Epidermal melanocyte (primary cell): ENCODE data around the gene RFFL.
A peak's percentile ranks its signal among the peaks of the same experiment; 100 is the strongest.
"Not testable (repeated sequence)": the region's sequence is repeated elsewhere in the genome, so short reads cannot be mapped to it uniquely, and the experiment has no call there.

Source experiments
- DNase-seq: peaks from one replicate; pipeline ENCODE4 v3.0.0; 2011; ENCODE audit warnings: low spot score; ENCODE audit not compliant: insufficient read length

The RFFL gene

DNA sequence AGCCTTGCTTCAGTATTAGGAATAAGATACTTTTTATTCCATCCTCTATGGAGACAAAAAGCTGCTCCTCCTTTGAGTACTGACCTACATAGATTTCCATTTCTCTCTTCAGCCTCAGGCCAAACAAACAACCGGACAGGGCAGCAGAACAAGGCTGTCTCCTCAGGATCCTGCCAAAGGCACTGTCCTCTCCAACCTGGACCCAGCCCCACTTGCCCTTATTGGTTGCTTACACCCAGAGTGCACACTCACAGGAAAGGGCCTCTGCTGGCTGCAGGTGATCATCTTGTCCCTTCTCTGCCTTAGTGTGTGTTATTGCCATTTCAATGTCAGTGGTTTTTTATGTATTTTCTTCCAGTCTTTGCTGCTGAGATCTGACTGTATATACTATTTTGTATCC, 56.5 kb downstream of the RFFL start:
- no peak for DNase-seq

DNA sequence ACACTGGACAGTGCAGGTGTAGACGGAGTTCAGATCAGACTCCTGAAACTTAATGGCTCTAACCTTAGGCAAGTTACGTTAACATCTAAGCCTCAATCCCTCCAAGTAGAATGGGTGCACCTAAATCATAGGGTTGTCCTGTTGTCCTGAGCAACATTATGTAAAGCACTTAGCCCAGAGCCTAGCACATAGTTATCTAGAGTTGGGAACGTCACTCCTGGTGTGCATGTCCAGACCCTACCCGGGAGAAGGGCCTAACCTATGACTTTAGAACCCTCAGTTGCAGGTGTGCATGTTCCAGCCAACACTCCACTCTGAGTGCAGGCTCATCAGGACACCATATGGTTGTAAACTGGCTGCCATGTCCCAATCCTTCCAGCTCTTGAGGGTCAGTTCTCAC, 57.2 kb downstream of the RFFL start:
- no peak for DNase-seq

DNA sequence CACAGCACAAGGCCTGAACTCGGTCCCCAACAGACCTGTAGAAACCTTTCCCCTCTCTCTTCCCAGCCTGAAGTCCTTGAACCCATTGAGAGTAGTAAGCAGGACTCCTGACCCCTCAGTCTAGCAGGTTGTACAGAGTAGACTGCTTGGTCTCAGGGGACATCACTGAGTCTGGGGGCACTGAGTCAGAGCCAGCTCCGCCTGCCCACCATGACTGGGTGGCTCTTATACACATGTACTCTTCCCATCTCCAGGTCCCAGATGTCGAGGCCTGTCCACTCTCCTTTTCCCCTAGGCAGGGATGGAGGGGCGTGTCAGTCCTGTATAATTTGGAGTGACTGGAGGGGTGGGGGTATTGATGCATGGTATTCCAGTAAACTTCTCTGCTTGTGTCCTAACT, 59.7 kb downstream of the RFFL start:
- no peak for DNase-seq

DNA sequence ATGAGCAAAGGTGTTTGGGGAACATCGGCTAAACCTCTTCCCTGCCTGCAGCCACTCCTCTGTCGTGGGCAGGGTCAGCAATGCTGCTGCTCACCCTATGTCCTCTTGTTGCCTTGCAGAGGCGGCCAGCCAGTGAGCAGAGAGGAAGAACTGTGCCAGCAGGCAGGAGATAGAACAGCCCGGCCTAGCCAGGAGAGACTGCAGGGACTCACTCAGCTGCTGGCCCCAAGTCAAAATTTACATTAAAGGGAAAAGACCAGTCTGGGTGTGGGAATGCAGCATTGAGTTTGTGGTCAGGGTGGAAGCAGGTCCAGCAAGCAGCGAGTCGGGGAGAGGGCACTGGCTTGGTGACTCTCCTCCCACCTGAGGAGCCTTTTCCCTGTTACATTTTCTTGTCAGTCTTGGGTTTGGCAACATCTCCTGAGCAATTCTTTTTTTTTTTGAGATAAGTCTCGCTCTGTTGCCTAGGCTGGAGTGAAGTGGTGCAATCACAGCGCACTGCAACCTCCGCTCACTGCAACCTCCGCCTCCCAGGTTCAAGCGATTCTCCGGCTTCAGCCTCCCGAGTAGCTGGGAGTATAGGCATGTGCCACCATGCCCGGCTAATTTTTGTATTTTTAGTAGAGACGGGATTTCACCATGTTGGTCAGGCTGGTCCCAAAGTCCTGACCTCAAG, 60.5 kb downstream of the RFFL start:
- no peak for DNase-seq

DNA sequence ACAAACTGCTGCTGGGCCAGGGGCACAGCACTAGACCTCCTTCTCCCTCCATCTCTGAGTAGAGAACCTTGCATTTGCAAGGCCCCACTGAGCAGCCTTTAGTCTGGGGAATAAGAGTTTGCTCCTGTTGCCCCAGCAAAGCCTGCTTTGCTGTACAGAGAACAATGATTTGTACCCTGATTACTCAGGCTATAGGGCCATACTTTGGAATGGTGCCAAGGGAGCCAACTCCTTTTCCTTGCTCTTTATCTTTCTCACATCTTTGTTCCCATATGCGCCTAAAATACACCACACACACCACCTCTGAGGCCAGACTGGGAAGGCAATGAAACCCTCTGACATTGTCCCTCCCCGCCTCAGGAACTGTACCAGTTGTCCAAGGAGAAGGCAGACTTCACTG, 62.0 kb downstream of the RFFL start:
- no peak for DNase-seq

DNA sequence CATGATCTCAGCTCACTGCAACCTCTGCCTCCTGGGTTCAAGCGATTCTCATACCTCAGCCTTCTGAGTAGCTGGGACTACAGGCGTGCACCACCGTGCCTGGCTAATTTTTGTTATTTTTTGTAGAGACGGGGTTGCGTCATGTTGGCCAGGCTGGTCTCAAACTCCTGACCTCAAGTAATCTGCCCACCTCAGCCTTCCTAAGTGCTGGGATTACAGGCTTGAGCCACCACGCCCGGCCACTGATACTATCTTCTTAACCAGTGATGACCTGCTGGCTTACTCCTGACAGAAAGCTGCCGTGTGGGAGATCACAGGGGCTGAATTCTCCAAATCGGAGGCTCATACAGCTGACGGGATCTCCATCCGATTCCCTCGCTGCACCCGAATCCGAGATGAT, 62.5 kb downstream of the RFFL start:
- DNase-seq = not testable (repeated sequence)

DNA sequence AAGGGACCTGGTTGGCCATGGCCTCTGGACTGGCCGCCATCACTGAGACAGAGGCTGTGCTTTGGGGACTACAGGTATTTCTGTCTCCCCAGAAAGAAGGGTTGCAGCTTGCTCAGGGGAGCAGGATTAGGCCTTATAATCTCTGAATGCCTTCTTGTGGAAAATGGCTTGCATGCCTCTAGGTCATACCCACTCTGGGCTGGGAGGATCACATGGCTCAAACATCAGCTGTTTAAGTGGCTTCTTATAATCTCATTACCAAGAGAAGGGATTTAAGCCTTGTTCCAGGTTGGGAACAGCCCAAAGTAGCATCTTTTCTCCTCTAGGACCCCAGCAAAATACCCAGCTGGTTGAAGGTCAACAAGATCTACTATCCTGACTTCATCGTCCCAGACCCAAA, 64.1 kb downstream of the RFFL start:
- DNase-seq = no peak

DNA sequence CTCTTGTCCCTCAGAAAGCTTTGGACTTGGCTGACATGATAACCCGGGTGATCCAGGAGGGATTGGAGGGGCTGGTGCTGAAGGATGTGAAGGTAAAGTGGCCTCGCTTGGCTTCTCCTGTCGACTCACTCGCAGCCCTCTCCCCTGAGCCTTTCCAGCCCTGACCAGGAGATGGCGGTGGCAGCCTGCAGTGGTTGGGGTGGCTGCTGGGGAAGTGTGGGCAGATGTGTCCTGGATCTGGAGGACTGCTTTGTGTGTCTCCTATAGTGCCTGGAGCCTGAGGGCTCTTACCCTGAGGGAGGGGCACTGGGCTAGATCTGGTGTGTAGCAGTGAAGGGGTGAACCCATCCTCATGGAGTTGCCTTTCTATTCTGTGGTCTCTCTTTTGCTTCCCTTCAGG, 65.3 kb downstream of the RFFL start:
- peak; percentile 90 for DNase-seq

DNA sequence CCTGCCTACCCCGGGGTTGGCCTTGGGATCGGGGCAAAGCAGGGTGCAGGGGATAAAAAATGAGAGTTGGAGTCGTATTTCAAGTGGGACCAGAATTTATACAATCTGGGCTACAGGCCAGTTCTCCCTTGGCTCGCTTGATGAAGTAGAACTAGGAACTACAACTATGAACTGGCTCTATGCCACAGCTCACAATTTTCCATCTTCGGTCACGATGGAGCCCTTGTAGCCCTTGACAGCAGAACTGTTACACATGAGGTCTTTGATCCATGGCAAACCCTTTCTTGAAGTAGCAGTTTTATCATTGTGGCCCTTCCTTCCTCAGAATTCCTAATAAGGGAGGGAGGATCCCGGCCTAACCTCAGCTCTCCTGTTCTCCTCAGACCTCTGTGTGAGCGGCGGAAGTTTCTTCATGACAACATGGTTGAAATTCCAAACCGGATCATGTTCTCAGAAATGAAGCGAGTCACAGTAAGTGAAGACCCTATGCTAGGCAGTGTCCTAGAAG, 66.1 kb downstream of the RFFL start:
- no peak for DNase-seq

DNA sequence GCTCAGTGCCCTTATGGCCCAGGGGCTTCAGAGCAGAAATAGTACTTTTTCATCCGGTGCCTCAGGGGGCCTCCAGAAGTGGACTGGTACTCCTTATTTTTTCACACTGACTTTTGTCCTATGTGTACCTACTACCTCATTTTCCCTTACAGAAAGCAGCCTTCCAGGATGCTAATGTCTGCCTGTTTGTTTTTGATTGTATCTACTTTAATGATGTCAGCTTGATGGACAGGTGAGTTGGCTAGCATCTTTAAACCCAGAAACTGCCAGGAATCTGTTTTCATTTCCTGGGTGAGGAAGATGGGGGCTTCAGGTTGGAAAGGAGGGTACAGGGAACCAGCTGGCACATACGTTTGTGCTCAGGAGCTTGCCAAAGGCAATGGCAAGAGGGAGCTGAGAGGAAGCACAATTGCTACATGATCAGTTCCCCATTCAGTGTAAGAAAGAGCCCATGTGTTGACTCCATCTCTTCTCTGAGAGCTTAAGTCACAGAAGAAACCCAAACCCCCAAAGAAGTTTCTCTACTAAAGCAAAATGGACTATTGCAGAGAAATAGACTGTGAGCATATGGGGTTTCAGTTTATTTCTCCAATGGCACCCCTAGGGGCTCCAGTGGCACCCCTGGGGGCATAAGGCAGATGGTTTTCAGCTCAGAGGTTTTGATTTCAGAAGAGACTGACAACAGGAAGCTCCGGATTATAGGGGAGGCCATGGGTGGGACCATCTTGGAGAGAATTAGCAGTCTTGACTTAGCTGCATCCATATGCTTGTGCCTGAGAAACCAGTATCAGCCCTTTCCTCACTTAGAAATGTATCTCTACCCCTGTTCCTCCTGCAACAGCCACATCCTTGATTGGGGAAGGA, 66.9 kb downstream of the RFFL start:
- DNase-seq = no peak

DNA sequence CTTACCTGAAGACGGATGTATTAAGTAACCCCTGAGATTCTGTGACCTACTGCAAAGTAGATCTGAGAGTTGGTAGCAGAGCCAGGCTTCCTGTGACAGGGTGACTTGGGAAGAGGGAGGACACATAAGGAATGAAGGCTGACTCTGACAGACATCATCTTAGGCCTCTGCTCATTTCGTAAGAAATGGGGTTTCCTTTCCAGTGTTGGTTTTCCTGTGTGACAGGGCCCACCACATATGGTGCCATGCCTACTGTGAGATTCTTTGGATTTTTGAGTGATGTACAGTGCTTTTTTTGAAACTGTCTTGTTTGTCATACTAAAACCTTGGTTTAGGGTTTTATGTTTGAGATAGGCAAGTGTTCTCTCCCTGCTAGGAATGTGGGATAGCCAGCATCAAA, 70.5 kb downstream of the RFFL start:
- no peak for DNase-seq

DNA sequence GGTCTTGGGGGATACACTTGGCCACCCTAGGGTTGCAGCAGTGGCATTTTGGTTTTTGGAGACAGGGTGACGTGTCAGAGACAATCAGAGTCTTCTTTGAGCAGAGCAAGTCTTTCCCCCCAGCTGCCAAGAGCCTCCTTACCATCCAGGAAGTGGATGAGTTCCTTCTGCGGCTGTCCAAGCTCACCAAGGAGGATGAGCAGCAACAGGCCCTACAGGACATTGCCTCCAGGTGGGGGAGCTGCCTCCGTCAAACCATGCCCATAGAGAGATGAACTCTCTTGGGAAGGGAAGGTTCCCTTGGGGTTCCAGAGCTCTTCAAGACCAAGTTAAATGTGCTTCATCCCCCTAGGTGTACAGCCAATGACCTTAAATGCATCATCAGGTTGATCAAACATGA, 71.9 kb downstream of the RFFL start:
- DNase-seq = no peak

DNA sequence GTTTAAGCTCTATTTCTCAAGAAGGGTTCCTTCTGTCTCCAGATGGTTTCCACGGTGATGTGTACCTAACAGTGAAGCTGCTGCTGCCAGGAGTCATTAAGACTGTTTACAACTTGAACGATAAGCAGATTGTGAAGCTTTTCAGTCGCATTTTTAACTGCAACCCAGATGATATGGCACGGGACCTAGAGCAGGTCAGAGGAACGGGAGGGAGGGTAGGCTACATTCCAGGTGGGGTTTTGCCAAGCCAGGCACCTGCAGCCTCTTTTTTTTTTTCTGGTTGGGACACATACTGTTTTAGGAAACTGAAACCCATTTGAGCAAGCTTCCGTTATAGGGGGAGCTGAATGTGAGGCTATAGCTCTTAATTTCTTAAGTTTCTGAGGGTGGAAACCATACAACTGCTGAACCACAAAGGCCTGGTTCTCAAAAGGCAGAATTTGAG, 72.6 kb downstream of the RFFL start:
- DNase-seq = no peak

DNA sequence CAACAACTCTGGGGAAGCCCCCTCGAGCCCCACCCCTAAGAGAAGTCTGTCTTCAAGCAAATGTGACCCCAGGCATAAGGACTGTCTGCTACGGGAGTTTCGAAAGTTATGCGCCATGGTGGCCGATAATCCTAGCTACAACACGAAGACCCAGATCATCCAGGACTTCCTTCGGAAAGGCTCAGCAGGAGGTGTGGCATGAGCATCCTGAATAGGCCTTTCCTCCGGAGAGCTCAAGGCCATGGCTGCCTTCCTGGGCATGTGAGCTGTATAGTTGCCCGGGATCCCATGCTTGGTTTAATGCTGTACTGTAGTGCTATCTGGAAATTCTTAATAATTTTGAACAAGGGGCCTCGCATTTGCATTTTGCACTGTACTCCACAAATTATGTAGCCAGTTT, 74.0 kb downstream of the RFFL start:
- DNase-seq = no peak

DNA sequence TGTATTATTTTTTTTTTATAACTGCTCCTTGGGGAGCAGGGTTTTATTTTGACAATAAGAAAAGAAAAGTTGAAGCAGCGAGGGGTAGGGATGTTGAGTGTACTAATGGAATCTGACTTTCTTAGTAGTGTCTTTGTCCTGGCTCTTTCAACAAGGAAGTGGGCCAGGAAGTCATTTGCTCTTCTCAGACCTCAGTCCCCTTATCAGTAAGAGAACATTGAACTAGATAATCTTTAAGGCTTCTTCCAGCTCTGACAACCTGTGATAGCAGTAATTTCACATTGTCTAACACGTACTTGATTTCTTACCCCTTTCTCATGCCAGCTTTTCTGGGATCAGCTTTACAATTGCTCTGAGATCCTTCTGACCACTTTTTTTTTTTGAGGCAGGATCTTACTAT, 74.9 kb downstream of the RFFL start:
- DNase-seq = no peak

DNA sequence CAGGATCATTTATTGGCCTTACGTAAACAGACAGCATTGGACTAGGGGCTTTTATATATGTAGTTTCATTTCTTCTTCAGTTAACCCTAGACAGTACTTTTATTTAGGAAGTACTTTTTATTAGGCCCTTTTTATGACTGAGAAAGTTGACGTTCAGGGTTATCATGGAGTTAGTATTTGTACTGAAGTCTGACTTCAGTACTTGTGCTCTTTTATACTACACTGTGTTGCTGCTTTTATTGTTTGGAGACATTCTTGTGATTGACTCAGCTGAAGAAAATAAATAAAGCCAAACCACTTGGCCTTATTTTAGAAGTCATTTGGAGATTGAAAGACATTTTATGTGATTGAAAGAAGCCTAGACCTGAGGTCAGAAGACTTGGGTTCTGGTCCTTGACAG, 76.3 kb downstream of the RFFL start:
- DNase-seq = no peak

DNA sequence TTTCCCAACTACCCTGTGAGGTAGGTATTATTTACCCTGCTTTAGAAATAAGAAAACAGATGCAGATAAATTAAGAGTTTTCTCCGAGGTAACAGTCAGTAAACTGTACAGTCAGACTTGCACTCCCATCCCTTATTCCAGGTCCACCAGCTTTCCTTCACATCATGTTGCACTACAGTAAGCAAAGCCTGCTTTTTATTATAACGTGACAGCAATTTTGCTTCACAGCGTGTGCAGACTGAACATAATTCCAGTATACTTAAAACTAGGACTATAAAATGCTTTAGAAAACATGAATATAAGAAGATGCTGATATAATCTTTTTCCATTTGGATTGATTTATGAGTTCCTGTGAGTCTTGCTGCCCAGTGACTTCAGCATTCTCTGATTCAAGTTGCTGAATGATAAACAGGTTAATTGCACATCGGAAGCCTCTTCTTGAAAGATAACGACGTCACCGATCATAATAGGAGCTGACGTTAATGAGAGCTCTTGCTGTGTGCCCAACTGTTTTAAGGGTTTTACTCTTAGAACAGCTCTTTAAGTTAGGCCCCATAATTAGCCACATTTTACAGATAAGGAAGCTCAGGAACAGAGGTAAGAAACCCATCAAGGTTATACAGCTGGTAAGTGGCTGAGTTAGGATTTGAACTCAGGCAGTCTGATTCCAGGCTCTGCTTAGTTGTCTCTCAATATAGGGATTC, 81.8 kb downstream of the RFFL start:
- DNase-seq = no peak

DNA sequence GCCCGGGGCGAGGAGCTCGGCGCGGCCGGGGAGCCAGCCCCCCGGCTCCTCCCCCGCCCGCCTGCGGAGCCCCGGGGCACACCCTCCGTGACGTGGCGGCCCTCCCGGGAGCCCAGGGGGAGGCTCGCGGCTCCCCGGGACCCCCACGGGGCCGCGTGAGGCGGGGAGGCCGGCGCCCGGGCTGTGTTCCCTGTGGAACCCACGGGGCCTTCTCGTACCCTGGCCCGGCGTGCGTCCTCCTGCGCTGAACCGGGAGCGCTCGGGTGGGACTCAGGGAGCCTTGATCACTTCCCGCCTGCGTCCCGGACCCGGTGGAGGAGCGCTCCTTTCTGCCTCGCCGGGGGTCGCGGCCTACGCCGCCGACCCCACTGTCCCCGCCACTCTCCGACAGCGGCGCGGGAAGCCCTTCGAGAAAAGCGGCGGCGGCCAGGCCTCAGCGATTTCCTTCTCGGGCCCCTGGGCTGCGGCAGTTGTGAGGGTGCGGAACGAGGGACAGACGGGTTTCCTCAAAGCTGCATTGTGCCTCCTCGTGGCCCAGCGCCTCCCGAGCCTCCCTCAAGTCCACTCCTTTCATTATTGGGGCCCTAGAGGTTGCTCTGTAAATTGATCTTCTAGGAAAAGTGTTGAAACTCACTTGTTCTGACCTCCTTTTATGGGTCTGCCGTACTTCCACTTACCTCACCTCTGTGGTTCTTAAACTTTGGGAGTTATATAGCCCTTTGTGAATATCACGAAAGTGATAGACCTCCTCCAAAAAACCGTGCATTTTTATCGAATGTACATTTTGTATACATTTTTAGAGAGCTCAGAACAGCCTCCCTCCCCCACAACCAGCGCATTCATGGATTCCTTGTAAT, 82.6 kb downstream of the RFFL start:
- peak; percentile 82 for DNase-seq

DNA sequence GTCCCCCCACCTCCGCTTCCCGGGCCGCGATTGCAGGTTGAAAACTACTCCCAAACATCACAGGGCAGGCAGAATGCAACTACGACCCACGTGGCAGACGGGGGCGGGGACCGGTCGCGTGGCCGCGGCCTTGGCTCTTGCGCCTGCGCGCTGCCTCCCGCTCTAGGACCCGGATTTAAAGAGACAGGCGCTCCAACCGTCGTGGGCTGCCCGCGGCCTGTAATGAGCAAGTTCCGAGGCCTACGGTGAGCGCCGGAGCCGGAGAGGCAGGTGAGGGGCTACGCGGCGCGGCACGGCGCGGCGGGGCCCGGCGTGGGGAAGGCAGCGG, 83.2 kb downstream of the RFFL start, which contains the start of gene LIG3:
Gene LIG3, plus strand, starts transcription at position 160 of the 328 bp plus-strand sequence. CDS start 2,494 bp downstream, outside the sequence.
- peak; percentile 91 for DNase-seq

DNA sequence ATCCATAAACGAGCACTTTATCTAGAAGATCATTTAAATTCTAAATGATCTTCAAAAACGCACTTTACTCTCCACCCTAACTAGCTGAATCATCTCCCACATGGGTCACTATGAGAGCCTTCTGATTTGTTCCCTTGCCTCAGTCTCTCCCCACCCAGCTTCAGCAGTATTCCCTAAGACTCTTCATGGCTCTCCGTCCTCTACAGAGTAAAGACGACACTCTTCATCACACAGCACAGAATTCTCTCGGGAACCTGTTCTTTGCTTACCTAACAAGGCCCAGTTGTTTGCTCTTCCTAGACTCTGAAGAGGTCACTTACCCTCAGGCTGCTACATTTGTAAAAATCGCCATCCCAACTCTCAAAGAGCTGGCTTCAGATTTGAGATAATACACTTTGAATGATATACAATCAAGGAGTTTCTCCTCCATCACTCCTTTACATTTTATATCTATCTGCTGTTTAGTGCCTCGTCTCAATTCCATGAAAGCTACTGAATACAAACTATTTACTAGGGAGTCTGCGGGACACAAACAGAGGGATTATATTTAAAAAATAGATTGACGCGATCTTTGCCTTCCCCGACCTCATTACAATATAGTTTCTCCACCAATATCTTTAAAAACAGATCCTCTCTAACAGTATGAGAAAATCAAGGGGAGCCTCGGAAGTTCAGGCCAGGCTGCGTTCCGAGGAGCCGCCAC, 83.7 kb downstream of the RFFL start:
- DNase-seq = no peak

DNA sequence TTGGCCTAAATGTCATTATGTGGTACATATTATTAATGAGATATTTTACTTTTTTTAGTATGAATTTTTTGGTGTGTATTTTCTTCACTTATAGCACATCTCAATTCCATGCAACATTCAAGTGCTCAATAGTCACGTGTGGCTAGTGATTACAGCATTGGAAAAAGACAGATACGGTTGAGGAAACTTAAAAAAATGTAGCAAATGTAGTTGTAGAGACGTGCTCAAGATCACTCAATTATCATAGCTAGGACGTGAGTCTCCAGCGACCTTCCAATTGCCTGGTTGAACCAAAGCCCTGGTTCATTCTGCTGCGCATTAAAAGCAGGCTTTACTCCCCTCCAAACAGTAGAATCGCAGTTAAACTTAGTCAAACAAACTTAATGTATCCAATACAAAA, 84.4 kb downstream of the RFFL start:
- DNase-seq = no peak
